GM10847 (cell line): ENCODE data around the gene ADAMTS19.

Experiments
- POLR2A ChIP-seq: IDR thresholded peaks from 2 replicates; pipeline ENCODE4 v1.6.1; 2011; ENCODE audit not compliant: insufficient read length; ENCODE audit errors: extremely low read depth

Gene ADAMTS19, protein sequence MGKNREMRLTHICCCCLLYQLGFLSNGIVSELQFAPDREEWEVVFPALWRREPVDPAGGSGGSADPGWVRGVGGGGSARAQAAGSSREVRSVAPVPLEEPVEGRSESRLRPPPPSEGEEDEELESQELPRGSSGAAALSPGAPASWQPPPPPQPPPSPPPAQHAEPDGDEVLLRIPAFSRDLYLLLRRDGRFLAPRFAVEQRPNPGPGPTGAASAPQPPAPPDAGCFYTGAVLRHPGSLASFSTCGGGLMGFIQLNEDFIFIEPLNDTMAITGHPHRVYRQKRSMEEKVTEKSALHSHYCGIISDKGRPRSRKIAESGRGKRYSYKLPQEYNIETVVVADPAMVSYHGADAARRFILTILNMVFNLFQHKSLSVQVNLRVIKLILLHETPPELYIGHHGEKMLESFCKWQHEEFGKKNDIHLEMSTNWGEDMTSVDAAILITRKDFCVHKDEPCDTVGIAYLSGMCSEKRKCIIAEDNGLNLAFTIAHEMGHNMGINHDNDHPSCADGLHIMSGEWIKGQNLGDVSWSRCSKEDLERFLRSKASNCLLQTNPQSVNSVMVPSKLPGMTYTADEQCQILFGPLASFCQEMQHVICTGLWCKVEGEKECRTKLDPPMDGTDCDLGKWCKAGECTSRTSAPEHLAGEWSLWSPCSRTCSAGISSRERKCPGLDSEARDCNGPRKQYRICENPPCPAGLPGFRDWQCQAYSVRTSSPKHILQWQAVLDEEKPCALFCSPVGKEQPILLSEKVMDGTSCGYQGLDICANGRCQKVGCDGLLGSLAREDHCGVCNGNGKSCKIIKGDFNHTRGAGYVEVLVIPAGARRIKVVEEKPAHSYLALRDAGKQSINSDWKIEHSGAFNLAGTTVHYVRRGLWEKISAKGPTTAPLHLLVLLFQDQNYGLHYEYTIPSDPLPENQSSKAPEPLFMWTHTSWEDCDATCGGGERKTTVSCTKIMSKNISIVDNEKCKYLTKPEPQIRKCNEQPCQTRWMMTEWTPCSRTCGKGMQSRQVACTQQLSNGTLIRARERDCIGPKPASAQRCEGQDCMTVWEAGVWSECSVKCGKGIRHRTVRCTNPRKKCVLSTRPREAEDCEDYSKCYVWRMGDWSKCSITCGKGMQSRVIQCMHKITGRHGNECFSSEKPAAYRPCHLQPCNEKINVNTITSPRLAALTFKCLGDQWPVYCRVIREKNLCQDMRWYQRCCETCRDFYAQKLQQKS

DNA sequence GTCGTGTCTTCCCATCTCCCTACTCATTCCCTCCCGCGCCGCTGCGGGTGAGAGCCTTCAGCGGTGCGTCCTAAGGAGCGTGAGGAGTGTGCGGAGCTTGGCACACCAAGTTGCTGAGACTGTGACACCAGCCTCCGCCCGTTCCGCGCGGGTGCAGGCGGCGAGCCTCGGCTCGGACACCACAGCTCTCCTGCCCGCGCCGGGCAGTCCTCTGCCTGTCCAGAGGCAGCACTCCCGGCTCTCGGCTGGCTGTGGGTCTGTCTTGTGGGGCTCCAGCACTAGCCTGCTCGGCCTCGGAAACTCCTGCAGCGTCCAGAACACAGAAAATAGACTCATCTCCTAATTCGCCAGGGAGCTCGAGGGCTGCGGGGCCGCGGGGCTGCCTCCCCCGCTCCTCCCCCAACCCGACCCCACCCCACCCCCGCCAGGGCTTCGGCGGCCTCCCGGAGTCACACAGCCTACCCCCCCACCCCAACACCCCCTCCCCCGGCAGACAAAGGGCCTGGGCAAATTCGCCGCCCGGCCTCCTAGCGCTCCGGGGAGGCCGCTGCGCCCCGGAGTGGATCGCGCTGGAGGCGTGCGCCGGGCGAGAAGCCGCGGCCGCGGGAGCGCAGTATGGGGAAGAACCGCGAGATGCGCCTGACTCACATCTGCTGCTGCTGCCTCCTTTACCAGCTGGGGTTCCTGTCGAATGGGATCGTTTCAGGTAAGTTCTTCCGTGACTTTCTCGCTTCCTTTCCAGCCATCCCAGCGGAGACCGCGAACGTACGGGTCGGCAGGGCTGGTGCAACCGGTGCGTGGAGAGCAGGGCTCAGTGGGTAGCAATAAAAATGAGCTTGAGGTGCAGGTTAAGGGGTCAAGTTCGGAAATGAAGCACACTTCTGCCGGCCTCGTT, at the start of gene ADAMTS19:
Gene ADAMTS19 (plus strand): TSS at position 522 of the 895 bp plus-strand sequence. CDS start 94 bp downstream, at position 616.
- no peak for TF ChIP-seq POLR2A

DNA sequence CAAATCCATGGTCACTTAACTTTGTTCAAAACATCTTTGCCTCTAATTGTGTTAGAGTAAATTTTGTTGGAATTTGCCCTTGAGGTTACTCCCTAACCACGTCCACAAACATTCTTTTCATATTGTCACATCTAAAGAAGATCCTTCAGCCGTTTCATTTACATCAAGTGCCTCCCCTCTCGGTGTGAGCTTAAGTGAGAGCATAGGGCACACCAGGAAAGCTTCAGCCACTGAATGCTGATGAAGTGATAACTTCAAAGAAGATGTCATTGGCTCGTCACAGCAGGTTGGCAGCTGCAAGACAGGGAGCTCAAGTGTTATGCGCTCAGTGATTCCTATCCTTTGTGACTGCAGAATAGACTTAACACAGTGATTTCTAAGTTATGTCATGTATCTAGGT, 49.6 kb upstream of the ADAMTS19 start:
- no peak for TF ChIP-seq POLR2A

DNA sequence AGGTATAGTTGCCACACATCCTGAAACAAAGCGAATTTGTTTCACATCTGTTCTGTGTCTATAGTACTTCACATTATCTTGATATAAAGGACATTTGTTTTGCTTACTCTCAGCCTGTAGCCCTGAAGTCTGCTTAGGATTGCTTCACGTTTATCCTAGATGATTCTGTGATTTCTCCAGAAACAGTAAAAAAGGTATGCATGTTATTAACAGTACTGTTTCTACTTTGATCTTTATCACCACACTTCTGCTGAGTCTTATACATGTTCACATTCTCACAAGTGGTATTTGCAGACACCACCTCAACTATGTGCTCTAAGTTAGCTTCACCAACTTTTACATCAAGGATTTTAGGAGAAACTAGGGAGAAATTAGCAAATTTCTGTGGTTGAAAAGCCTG, 47.4 kb upstream of the ADAMTS19 start:
- no peak for TF ChIP-seq POLR2A

DNA sequence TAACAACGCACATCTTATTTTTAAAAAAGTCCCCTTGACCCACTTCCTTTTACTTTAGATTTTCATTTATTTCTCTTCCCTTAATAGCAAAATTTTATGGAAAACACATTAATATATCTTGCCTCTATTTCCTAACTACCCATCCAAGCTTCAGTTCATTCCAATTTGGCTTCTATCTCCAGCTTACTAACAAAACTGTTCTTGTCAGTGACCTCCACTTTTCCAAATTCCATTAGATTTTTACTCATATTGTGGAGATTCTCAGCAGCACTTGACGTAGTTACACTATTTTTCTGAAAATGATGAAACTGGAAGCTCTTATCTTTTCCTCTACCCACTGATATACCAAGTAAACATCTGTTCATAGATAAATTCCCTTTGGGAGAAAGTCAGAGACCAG, 46.5 kb upstream of the ADAMTS19 start:
- no peak for TF ChIP-seq POLR2A

DNA sequence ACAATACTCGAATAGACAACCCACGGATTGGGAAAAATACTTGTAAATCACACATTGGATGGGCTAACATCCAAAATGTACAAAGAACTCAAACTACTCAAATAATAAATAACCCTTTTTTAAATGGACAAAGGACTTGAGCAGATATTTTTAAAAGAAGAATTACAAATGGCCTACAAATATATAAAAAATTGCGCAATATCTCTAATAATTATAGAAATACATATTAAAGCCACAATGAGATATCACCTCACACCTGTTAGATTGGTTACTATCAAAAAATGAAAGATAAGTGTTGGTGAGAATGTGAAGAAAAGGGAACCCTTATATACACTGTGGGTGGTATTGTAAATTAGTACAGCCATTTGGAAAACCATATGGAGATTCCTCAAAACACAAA, 40.8 kb upstream of the ADAMTS19 start:
- no peak for TF ChIP-seq POLR2A

DNA sequence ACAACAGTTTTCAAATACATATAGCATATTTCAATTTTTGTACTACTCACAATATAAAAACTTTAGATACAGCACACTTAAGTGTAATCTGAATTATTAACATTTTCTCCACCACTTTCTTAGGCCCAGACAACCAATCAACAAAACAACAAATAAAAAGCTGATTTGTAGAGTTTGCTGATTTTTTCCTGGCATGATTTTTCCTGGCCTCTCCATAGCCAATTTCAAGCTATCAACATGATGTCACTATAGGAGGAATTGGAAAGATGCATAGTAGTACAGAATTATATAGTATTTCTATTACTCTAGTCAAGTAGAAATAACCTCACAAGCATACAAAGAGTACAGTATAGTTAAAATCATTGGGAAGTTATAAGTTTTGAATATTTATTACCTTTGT, 35.1 kb upstream of the ADAMTS19 start:
- no peak for TF ChIP-seq POLR2A

DNA sequence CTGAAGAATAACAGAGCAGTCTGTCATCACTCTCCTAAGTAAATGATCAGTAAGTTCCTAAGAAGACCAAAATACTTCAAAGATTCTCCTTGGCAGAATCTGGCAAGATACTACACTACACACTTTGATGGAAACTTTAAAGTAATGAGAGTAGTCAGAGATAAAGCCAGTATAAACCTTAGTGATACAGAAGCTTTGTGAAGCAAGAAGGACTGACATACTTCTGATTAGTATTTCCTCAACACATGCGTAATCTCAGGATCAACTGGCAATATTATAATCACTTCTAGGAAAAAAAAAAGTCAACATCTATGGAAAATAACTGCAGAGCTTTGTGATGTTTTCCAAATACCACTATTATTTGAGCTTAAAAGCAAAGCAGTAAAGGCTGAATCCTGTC, 34.0 kb upstream of the ADAMTS19 start:
- no peak for TF ChIP-seq POLR2A

DNA sequence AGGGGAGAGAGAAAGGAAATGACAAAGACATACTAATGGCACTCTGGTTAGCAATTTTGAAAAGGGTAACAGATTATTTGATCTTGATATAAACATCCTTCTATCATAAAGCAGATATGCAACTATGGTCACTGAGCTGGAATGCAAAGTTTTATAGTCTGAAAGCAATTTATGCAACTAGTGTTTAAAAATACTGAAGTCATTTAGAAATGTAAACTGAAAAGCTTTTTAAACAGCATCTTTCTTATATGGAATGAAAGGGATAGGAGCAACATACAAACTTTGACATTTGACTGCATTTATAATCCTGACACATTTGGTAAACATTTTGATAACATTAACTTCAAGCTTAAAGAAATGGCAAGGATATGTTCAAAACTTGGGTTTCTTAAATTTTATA, 28.7 kb upstream of the ADAMTS19 start:
- no peak for TF ChIP-seq POLR2A

DNA sequence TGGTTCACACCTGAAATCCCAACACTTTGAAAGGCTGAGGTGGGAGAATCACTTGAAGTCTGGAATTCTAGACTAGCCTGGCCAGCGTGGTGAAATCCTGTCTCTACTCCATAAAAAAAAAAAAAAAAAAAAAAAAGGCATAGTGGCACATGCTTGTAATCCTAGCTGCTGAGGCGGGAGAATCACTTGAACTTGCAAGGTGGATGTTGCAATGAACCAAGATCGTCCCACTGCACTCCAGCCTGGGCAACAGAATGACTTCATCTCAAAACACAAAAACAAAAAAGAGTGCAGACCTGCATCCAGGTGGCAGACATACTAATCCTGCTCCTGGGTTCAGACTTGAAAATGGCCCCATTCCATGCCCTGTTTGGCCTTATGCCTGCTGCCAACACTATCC, 21.8 kb upstream of the ADAMTS19 start:
- no peak for TF ChIP-seq POLR2A

DNA sequence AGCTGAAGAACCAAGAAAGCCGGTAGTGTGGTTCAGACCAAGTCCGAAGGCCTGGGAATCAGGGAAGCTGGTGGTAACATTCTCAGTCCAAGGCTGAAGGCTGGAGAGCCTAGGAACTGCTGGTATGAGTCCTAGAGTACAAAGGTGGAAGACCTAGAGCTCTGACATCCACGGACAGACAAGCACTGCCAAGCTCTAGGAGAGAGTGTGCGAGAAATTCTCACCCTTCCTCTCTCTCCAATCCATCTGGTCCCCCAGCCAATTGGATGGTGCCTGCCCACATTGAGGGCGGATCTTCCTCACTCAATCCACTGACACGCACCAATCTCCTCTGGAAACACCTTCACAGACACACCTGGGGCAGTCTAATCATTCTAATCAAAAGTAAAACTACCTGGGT, 19.7 kb upstream of the ADAMTS19 start:
- no peak for TF ChIP-seq POLR2A

DNA sequence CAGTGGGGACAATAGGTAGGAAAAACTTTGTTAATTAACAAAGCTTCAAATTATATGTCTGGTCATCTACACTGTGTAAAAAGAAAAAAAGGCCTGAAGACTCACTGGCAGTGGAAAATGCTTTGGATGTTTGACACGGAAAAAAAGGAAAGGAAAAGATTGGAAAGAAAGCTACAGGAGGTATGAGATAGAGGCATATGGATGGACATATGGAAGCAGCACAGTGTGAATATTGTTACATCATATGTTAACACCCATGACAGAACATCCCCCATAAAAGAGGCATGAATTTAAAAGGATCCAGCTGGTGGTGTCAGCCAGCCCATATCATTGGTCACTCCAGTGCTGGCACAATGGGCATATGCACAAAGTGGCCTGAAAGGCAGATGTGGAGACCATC, 19.0 kb upstream of the ADAMTS19 start:
- no peak for TF ChIP-seq POLR2A

DNA sequence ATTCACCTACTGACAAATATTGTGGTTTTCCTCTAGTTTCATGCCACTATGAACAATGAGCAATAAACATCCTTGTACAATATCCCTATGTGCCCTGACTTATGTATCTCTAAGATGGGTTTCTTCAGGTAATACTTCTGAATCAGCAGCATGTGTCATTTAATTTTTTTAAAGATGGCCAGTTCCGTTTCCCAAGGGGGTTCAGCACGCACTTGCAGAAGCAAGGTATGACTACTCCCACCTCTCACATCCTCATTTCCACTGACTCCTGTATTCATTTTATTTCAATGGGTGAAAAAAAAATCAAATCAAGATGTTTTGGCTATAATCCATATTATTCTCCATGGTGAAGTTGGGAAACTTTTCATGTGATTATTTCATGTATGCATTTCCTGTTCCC, 14.7 kb upstream of the ADAMTS19 start:
- no peak for TF ChIP-seq POLR2A

DNA sequence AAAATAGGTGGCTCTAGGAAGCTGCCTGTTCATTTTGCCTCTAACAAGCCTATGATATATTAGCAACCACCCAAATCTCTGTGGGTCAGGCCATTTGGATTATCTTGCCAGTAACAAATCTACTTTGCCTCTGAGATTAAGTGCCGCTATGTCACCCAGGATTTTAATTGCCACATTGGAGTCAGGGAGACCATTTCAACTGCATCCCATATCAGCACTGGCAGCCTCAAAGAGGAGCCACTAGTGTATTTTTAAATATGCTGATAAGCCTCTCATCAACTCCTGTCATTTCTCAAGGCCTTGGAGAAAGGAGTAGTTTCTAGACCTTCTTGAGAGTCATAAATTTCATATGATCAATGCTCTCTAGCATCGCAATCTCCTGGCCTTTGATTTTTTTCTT, 12.1 kb upstream of the ADAMTS19 start:
- TF ChIP-seq POLR2A, result no peak

DNA sequence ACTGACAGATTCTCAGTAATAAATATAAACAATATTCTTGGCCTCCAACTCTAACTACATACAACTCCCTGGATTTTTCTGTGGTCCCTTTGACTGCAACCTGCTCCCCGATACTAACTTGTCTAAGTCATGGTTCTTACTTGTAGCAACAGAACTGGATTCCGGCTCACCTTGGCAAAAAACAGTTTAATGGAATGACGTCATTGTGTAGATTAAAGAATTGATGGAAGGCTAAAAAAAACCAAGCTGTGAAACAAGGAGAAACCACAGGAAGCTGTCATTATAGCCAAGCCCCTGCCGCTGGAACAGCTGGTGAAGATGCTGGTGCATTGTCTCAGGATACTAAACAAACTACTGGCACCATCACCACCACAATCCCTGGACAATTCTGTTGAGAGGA, 11.4 kb upstream of the ADAMTS19 start:
- no peak for TF ChIP-seq POLR2A

DNA sequence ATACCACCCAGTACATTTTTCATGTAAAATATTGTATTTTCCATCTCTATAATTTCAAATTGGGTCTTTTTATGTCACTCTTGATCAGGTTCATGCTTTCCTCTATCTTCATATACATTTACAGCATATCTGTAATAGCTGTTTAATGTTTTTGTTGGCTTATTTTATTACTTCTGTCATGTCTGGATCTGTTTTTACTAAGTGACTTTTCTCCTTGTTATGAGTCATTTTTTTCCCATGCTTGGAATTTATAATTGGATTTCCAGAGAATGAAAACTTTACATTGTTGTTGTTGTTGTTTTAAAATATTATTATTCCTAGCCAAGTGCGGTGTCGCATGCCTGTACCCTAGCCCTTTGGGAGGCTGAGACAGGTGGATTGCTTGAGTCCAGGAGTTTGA, 5.6 kb upstream of the ADAMTS19 start:
- TF ChIP-seq POLR2A, result no peak

DNA sequence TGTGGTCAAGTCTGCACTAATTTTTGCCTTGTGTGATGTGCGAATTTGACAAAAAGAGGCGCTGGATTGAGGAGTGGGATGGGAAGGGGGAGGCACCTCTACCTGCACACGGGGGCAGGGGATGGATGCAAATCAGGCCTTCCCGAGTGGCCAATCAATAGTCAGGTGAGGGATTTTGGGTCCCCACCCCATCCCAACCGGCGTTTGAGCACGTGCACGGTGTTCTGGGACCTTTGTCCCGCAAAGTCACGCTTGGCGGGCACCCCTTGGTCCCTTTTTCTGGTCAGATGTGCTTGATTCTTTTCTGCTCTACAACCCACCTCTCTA, 685 bp upstream of the ADAMTS19 start:
- TF ChIP-seq POLR2A, result no peak

DNA sequence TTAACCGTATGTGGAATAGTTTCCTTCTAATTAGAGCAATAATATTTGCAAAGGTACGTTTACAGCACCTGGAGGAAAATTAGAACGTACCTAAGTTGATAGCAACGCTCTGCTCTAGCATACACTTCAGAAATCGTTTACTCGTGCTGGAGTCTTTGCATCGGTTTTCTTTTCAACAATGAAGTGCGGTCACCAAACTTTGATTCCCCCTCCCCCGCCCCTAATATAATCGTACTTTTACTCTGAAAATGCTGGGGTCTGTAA, 506 bp downstream of the ADAMTS19 start:
- TF ChIP-seq POLR2A, result no peak
